ENCODE data around the gene FAM9B.
"Not testable (repeated sequence)": the region's sequence is repeated elsewhere in the genome, so short reads cannot be mapped to it uniquely, and the experiment has no call there.

The FAM9B gene

GRCh38 chrX:9033989-9034388 lies at the start of gene FAM9B:
TSS of gene FAM9B (minus strand) at chrX:9034127. CDS start at chrX:9032986, 1,141 bp downstream.
- no peak for DNase-seq

DNA sequence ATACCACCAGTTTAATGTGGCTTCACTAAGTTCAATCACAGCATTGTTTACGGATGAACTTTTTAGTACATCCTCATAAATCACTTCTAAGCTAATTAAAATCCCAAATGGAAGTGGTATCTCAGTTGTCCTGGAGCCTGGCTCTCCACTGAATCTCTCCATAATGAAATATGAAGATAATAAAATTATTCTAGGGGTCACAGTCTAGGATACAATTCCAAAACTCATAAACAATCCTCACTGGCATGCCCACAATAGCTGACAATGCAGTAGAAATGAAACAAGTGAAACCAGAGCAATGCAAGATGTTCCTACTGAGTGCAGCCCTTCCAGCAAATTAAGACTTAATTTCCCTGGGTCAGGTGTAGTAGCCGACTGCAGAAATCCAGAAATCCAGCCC lies 47.3 kb upstream of the FAM9B start:
- DNase-seq, result no peak

- DNase-seq, result no peak
Measured at GRCh38 chrX:9074326-9074725, 40.4 kb upstream of the FAM9B start.

GRCh38 chrX:9072281-9072680 lies 38.4 kb upstream of the FAM9B start:
- DNase-seq, result no peak

GRCh38 chrX:9071031-9071650 lies 37.2 kb upstream of the FAM9B start:
- no peak for DNase-seq

- no peak for DNase-seq
Measured at GRCh38 chrX:9069573-9069972, 35.6 kb upstream of the FAM9B start.

DNA sequence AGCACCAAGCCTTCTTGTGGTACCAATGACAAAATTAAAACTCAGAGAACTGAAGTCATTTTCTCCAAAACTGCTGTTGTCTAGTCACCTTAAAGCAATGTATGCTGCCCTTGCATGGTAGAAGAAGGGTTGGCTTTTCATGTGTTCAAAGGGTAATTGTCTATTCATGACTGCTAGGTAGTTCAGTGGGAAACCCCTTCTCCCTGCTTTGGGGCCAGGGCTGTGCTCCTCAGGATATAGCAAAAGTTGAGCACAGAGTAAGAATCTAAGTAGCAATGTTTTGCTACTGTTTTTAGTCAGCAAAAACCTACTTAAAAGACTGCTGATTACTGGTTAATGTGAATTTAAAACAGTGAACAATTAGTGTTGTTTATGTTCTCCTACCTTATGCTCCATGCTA lies 30.8 kb upstream of the FAM9B start:
- no peak for DNase-seq

GRCh38 chrX:9062641-9063040 lies 28.7 kb upstream of the FAM9B start:
- no peak for DNase-seq

DNA sequence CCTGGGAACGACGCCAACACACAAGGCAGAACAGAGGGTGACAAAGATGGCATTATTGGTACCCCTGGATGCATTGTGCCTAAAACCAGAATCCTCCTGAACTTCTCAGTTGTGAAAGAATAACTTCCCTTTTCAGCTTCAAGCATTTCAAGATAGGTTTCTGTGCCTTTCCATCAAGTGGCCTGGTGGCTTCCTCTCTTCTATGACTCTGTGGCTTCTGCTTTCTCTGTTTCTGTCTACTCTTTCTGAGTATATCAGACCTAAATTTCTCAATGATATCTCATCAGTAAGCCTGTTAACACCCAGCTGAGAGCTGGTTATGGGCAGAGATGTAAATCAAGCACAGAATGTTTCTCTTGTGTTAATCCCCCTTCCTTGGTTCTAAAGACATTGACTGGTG lies 21.4 kb upstream of the FAM9B start:
- DNase-seq, result no peak

GRCh38 chrX:9052081-9052480 lies 18.2 kb upstream of the FAM9B start:
- no peak for DNase-seq

DNA sequence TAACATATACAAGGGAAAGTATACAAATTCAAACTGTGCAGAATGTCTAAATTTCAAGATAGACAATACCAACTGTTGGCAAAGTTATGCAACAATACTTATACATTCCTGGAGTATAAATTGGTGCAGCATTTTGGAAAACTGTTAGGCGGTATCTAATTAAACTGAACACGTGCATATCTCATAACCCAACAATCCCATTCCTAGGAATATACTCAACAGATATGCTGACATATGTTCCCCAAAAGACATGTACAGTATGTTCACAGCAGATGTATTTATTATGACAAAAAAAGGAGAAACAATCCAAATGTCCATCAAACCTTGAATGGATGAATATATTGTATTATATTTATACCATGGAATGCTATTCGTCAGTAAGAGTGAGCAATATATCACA lies 16.4 kb upstream of the FAM9B start:
- DNase-seq, result no peak

- no peak for DNase-seq
Measured at GRCh38 chrX:9048801-9049200, 14.9 kb upstream of the FAM9B start.

- no peak for DNase-seq
Measured at GRCh38 chrX:9038244-9038643, 4.3 kb upstream of the FAM9B start.

DNA sequence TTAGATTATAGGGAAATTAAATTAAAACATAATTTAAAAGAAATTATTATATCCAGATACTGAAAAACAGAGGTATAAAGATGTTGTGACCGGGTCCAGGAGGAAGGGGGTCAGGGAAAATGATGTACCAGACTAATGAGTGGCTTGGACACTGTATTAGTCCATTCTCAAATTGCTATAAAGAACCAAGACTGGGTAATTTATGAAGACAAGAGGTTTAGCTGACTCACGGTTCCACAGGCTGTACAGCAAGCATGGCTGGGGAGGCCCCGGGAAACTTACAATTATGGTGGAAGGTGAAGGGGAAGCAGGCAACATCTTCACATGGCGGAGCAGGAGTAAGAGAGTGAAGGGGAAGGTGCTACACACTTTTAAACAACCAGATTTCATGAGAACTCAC lies 3.4 kb upstream of the FAM9B start:
- DNase-seq, result no peak

DNA sequence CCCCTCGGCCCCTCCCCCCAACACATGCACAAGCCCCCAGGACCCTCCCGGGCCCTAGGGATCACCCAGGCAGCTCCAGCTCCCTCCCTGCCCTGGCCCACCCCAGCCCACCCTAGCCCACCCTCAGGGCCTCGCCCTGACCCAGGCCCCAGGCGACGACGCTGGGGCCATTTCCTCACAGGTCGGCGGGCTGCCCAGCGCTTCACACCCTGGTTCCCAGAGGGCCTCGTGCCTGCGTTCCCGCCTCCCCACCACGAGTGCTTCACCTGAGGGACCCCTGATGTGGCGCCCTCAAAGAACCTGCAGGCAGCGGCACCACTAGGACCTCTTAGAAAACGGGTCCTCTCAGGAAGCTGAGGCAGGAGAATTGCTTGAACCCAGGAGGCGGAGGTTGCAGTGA lies 341 bp downstream of the FAM9B start:
- DNase-seq, result no peak

GRCh38 chrX:9033179-9033578 lies 748 bp downstream of the FAM9B start:
- no peak for DNase-seq

DNA sequence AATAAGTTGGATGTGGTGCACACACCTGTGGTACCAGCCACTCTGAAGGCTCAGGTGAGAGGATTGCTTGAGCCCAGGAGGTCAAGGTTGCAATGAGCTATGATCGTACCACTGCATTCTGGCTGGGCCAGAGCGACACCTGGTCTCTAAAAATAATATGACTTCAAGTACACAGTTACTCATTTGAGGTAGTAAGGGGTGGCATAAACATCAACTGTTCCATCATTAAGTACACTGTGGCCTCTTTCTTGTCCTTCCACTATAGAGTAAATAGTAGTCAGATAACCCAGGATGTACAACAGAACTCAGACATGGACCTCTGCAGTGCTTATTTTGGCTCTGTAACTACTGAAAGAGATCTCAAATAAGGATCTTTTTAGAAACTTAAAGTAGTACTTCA lies 10.6 kb downstream of the FAM9B start:
- no peak for DNase-seq

DNA sequence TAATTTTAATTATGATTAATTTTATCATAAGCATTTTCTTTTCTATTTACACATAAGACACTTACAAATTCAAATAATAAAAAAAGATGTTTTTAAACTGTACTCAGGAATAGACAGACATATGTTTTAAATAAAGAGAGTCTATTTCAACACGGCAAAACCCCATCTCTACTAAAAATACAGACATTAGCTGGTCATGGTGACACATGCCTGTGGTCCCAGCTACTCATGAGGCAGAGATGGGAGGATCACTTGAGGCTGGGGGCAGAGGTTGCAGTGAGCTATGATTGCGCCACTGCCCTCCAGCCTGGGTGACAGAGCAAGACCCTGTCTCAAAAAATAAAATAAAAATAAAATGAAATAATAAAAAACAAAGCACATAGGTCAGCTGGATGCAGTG lies 14.8 kb downstream of the FAM9B start:
- no peak for DNase-seq

DNA sequence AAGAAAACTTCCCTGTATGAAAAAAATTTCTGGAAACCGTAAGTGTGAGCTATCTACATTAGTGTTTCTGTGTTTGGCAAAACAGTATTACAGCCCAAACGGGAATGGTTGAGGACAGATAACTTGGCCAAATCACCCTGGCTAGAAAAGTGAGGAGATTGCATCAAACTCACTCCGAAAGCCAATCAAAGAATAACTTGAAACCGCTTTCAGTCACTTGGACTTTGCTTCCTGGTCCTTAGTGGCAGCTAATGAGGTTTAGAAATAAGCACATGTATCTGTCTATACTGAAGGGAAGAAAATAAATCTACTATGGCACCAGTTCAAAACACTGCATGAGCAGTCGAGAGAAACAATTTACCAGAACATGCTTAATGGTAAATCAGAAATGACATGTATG lies 15.6 kb downstream of the FAM9B start:
- not testable (repeated sequence) for DNase-seq

DNA sequence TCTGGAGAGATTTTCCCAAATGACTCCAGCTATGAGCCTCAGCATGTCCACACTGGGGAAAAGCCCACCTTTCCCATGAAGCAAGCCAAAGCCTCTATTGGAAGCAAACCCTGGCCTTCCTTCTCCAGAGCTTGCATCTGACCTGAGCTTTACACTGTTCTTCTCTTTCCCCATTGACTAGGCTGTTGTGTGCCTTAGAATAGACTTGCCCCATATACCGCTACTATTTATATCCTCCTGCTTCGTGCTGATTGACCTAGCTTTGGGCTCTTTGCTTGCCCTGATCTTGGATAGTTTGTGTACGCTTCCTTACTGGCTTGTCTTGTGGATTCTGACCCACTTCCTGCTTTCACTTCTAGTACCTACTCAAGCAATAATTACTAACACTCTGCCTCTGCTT lies 30.9 kb downstream of the FAM9B start:
- no peak for DNase-seq

DNA sequence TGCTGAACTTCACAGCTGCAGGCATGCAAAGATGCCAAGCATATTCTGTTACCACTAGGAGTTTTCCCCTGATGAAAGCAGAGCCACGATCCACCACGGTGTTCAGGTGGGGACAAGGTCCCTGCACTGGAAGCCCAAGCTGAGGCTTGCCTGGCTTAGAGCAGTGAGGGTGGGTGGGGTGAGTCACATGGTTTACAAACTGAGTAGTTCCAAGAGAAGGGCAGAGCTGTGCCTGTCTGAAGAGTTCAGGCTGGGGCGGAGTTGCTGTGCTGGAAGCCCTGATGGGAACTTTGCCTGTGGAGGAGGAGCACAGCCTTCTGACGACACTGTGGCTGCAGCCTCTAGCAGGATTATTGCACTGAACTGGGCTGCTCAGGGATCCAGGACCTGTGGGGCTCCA lies 45.5 kb downstream of the FAM9B start:
- peak; percentile 47 for DNase-seq

DNA sequence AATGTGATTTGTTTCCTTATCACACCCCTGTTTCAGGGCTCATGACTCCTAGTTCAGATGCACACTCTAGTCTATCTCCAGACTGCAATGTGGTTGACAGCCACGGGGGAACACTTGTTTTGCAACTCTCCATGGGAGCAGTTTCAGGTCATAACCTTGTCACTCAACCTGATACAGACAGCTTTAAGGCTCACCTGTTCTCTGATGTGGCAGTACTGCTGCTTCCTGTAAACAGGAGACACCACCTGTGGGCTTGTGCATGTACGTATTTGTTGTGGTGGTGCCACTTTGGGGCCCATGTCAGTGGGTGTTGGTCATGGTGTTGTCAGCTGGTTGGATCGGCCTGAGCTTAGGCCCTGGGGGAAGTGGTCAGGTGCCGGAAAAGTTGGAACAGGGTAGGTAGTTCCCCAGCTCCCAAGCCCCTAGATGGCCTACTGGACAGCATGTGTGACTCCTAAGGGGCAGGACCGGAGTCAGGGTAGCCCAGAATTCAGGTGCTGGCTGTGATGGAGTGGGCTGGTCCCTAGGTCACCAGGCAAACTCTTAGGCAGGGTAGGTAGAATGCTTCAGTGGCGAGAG lies 46.2 kb downstream of the FAM9B start:
- DNase-seq, result peak; percentile 10

- no peak for DNase-seq
Measured at GRCh38 chrX:8984231-8984630, 49.7 kb downstream of the FAM9B start.

DNA sequence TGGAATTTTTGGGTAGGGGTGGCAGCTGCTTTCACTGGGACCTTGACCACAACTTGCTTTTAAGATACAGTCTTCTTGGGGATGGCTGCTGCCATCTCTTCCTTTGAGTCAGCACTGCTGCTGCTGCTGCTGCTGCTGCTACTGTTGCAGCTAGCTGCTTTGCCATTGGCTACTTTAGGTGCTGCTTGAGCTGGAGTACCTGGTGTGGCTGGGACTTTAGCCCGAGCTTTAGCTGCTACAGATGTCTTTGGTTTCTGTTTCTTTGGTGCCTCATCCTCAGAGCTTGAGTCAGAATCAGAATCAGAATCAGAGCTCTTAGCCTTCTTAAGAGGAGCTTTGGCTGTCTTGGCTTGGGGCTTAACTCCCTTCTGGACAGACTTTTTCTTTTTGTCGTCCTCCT lies 52.2 kb downstream of the FAM9B start:
- DNase-seq, result peak; percentile 6

DNA sequence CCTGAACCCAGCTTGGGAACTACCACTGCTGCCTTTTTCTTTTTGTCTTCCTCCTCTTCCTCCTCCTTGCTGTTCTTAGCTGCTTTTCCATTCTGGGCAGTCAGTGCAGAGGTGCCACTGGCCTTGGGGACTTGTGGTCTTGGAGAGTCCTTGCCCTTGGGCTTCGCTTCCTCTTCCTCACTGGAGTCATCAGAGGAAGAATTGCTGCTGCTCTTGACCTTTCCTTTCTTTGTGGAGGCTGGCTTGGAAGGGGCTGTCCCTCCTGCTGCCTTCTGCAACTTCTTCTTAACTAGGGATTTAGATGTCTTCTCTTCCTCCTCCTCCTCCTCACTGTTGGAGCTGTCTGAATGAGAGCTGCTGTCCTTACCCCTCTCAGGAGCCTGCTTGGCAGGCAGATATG lies 53.2 kb downstream of the FAM9B start:
- no peak for DNase-seq
